HuH-7 (cell line): ENCODE data around the gene PRDM11.

Experiments
- DNase-seq: peaks from one replicate; pipeline ENCODE4 v3.0.0; 2011; ENCODE audit warnings: low spot score

PRDM11 gene

GRCh38 chr11:45157247-45158209 is 11.1 kb downstream of the PRDM11 start:
- no peak for DNase-seq

DNA sequence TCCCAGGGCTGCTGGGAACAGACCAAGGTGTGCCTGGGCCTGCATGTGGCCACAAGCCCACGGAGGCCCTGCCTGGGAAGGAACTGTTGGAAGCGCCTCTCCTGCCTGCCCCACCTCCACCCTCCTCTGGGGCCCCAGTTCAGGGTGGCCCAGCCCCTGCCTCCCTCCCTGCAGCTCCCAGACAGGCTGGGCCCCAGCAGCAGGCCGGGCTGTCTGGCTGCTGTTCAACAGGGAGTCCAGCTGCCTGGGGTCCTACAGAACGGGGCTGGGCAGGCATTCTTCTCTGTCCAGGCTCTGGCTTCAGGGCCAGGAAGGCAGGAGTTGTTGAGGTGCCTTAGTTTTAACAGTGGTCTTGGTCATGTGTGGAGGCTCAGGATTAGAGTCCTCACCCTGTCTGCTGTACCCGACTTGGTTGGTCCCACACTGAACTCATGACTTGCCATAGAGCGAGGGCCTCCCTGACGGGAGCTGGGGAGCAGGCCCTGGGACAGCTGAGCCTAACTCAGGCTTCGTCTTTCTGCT is 11.8 kb downstream of the PRDM11 start:
- DNase-seq, result peak; percentile 35

GRCh38 chr11:45158891-45159605 is 12.6 kb downstream of the PRDM11 start:
- no peak for DNase-seq

GRCh38 chr11:45159781-45160365 is 13.4 kb downstream of the PRDM11 start:
- no peak for DNase-seq

DNA sequence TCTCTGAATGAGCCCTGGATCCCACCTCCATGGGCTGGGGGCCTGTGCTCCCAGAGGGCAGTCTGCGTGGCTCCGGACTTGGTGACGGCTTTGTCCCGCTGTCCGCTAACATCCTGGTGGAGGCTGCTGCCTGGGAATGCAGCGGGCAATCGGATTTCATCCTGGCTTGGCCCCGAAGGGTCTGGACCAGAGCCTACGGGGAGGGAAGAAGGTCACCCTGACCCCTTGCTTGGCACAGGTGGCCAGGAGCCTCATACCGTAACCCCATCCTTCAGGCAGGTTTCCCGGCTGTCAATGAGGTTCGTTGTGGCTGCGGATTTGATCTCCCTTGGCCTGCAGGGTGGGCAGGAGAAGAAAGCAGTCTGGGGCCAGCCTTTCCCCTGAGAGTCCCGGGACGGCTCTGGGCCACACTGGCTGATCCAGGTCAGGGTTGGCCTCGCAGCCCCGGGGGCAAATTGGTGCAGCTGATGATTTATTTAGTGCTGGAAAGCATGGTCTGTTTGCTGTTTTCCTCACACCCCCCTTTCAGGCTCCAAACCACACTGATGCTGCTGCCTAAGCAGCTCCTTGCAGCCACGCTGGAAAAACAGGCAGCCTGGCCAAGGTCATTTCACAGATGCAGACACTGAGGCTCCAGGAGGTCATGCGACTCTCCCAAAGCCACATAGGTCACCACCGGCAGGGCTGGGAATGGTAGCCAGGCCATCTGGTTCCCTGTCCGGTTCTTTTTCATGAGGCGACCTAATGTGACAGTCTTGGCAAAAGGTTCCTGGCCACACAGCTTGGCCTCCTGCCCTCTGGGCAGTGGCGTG is 15.0 kb downstream of the PRDM11 start:
- no peak for DNase-seq

GRCh38 chr11:45162064-45162375 is 15.6 kb downstream of the PRDM11 start:
- DNase-seq, result no peak

- DNase-seq, result no peak
Observed at GRCh38 chr11:45162916-45163879, 16.8 kb downstream of the PRDM11 start.

GRCh38 chr11:45163956-45164575 is 17.6 kb downstream of the PRDM11 start:
- no peak for DNase-seq

DNA sequence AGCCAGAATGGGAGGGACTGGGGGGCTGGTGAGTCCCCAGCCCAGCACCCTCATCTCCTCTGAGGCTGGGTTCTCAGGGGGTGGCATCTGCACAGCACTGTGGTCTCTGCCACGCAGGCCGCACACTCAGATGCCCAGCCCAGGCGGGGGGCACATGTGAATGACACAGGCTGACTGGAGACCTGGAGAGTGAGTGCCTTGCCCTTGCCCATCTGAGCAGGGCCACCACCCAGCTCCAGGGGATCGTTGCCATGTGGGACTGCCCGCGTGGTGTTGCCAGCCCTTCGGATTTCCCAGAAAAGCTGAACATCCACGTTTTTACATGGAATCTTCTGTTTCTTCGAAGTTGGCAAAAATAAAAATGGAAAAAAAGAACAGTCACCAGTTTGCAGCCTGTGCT is 18.9 kb downstream of the PRDM11 start:
- no peak for DNase-seq

- DNase-seq, result no peak
Observed at GRCh38 chr11:45165806-45166603, 19.6 kb downstream of the PRDM11 start.

GRCh38 chr11:45166604-45166897 is 20.1 kb downstream of the PRDM11 start:
- no peak for DNase-seq

- DNase-seq, result no peak
Observed at GRCh38 chr11:45167283-45167682, 20.8 kb downstream of the PRDM11 start.

GRCh38 chr11:45168366-45169130 is 22.1 kb downstream of the PRDM11 start:
- no peak for DNase-seq

DNA sequence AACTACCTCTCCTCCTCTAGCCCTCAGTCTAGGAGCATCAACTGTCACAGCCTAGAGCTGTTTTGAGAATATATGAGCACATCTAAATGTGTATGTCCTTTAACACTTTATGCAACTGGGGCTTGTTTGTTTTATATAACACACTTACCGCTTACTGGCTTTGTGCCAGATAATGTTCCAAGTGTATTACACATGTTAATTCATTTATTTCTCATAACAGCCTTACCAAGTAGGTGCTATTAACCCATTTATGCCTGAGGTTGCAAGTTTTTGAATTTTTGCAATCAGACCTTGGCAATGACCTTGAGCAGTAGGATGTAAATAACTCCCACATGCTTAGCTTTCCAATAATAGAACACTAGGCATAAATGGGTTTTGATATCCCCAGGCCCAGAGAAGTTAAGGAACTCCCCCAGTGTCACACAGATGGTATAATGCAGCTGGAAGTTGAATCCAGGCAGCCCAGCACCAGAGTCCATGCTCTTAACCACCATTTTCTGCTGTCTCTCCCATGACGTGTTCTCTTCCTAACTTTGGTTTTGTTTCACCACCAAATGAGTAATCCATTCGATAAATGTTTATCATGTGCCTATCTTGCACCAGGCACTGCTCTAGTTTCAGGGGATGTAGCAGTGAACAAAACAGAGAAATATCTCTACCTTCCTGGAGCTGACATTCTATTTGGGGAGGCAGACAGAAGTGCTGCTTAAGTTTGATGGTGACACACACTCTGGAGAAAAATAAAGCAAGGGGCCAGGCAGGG is 23.1 kb downstream of the PRDM11 start:
- DNase-seq, result no peak

DNA sequence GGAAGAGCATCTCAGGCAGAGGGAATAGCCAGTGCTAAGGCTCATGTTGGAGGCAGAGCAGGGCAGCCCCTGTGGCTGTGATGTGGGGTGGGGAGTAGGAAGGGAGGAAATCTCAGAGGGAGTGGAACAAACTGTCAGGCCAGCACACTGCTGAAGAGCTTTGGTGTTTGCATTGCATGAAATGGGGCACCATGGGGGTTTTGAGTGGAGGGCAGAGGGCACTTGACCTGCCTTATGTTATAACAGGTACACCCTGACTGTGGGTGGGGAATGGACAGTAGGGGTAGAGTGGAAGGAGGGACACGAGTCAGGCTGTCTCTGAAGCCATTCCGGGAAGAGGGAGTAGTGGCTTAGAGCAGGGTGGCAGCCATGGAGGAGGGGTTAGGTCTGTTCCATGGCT is 24.0 kb downstream of the PRDM11 start:
- DNase-seq, result no peak

DNA sequence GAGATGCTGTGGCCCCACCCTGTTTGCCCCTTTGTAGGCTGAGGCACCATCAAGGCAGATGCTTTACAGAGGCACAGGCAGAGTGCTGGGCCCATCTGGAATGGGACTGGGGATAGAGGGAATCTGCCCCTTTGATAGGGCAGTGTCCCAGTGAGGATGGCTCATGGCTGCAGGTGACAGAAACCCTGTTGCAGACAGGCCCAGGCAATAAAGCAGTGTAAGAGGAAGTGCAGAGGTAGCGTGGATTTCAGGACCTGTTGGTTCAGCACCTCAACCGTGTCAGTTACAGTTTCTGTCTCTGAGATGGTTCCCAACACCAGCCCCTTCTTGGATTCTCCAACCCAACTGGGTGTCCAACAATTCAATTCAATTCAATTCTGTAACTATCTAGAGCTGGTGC is 25.1 kb downstream of the PRDM11 start:
- no peak for DNase-seq

DNA sequence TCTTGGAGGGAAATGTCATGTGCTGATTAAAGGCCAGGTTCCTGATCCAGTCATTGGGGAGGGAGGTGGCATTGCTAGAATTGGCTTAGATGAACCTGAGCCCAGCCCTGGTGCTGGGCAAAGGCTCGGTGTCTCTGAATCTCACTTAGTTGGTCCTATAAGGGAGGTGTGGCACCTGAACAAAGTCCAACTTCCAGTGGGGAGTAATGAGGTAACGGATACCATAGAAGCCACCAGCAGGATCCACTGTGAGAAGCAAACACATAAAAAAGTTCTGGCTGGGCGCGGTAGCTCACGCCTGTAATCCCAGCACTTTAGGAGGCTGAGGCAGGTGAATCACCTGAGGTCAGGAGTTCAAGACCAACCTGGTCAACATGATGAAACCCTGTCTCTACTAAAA is 26.6 kb downstream of the PRDM11 start:
- DNase-seq, result peak; percentile 50

DNA sequence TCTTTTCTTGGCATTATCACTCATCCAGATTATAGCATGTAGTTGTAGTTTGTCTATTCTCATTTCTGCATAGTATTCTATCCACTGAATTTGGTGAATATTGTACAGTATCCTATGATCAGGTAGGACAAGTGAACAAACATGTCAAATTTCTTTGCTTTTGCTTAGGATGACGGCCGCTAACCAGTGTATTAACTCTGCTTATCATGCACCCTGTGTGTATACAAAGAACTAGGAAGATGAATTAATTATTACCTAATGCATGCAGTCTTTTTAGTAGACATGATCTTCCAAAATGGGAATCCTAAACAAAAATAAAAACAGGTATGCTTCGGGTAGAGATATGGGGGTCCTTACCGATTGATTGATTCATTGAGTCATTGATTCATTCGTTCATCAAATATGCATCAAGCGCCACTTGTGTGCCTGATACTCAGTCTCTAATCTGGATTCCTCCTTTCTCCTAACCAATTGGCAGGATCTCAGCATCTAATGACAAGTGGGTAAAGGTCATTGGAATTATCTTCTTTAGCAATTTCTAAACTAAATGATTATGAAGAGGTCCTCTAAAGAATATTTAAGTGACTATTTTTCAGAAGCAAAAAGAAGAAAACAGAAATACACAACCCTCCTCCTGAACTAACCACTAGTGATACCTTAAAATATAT is 27.9 kb downstream of the PRDM11 start:
- no peak for DNase-seq
